Stomach (tissue), 9 donors: ENCODE data around the gene C2orf69. TPM values are rescaled to one million over a fixed set of nuclear protein-coding genes. Genes with fewer than 3 reads are reported as not detected.

Experiments used
- DNase-seq, 2 donors: peaks; one replicate each; pipeline versions ENCODE4 v3.0.0 to v3.0.0-alpha.2; 2013 to 2019
- H3K27ac ChIP-seq, 5 donors: fragments of 200-600 bp in 4 of 5; sonication (generic) in 4 of 5; one replicate each; pipeline ENCODE4 v1.5.1; 2013 to 2019; ENCODE audit warnings: mild to moderate bottlenecking in 1 of 5, moderate library complexity in 1 of 5
- H3K27me3 ChIP-seq, 3 donors: fragments of 200-600 bp; sonication (generic); one replicate each; pipeline ENCODE4 v1.5.1; 2017 to 2019; ENCODE audit warnings: mixed run types in 1 of 3
- H3K36me3 ChIP-seq, 4 donors: fragments of 200-600 bp; sonication (generic); 1 replicate in 3 of 4; 2 replicates in 1 of 4; pipeline ENCODE4 v1.5.1; 2016 to 2019
- H3K4me1 ChIP-seq, 4 donors: fragments of 200-600 bp; sonication (generic); one replicate each; pipeline ENCODE4 v1.5.1; 2016 to 2019
- H3K4me3 ChIP-seq, 4 donors: fragments of 200-600 bp; sonication (generic) in 3 of 4; one replicate each; pipeline ENCODE4 v1.5.1; 2016 to 2019; ENCODE audit warnings: mild to moderate bottlenecking in 1 of 4
- H3K9me3 ChIP-seq, 4 donors: fragments of 200-600 bp; sonication (generic); one replicate each; pipeline ENCODE4 v1.5.1; 2016 to 2019
- CTCF ChIP-seq, 7 experiments: fragments of 450-650 bp in 4 of 7; fragments of 200-600 bp in 3 of 7; sonication (generic) in 3 of 7; IDR thresholded peaks; one replicate each; pipeline ENCODE4 v1.5.1; 2016 to 2019; ENCODE audit warnings: antibody characterized with exemption in 7 of 7, control low read depth in 2 of 7, mild to moderate bottlenecking in 1 of 7
- EP300 ChIP-seq: sonication (generic); formaldehyde crosslinking; IDR thresholded peaks from one replicate; pipeline ENCODE4 v1.6.1; 2017; ENCODE audit warnings: antibody characterized with exemption
- POLR2A ChIP-seq, 4 donors: fragments of 450-650 bp; IDR thresholded peaks; one replicate each; pipeline ENCODE4 v1.6.1; 2016; ENCODE audit warnings: antibody characterized with exemption in 4 of 4, control low read depth in 2 of 4, mild to moderate bottlenecking in 1 of 4, moderate library complexity in 1 of 4
- POLR2AphosphoS5 ChIP-seq, 3 donors: sonication (generic); formaldehyde crosslinking; IDR thresholded peaks; one replicate each; pipeline ENCODE4 v1.6.1; 2016; ENCODE audit warnings: antibody characterized with exemption in 3 of 3
- WGBS, 5 donors: extraction: QIAGEN DNeasy Blood & Tissue Kit in 3 of 5; methylation state at CpG; one replicate each; pipeline versions ENCODE4 v1.1.5 to v1.1.7; 2013 to 2018; 5-methylcytosine and 5-hydroxymethylcytosine counted together
- intact Hi-C: fragments of 100-400 bp; cut with DNase I; formaldehyde crosslinking; loops from one replicate; pipeline ENCODE4 v1.15.1; 2023; ENCODE audit warnings: low total_unique reads
- polyA plus RNA-seq, 3 donors: library from polyadenylated mRNA; stranded (reverse); fragments of 200-250 nt; gene quantifications; one replicate each; pipeline ENCODE4 v1.2.3, GENCODE V29; 2013
- total RNA-seq, 5 donors: library from RNA; depleted of rRNA; stranded (reverse); fragments of >200 nt; gene quantifications; one replicate each; pipeline versions ENCODE4 v1.1.0 to v1.2.3, GENCODE V29; 2014 to 2016
- donor health status: healthy with polysubstance abuse.
- donor health status: Bipolar disorder and iron deficiency.
- donor health status: healthy.

The C2orf69 gene
- total and polyA plus RNA-seq, 8 donors: 2.0 to 29.8 (median 7.3) TPM

- H3K27me3 ChIP-seq: no peaks in the 10 kb centered on the region
- no peaks in the 10 kb centered on the region for H3K9me3 ChIP-seq
- H3K4me3 ChIP-seq: no peak overlapping the region
- WGBS, 5 donors: 88 to 93% (median 92%) methylated on average over 5 of the region's 5 CpGs
- intact Hi-C loops: no loop called here
- H3K36me3 ChIP-seq: peaks cover 11 to 42% (median 41%) of the 10 kb centered on the region in 4 donors
- H3K27ac ChIP-seq: no peak overlapping the region
- TF ChIP-seq EP300 (no peak), CTCF (IDR thresholded peaks at IDR 0.05) (no peak), POLR2A (IDR thresholded peaks at IDR 0.05) (no peak)
- DNase-seq: no peak
- peaks cover 11 to 51% (median 23%) of the 10 kb centered on the region in 4 donors for H3K4me1 ChIP-seq
These were observed 39.3 kb downstream of the C2orf69 start for GRCh38 chr2:199950396-199950795.

GRCh38 chr2:199951023-199951422 is 39.9 kb downstream of the C2orf69 start:
- no peaks in the 10 kb centered on the region for H3K27me3 ChIP-seq
- DNase-seq: no peak
- H3K27ac ChIP-seq: no peak overlapping the region
- H3K36me3 ChIP-seq: peaks cover 11 to 36% (median 35%) of the 10 kb centered on the region in 4 donors
- no peaks in the 10 kb centered on the region for H3K9me3 ChIP-seq
- H3K4me1 ChIP-seq: peaks cover 11 to 47% (median 24%) of the 10 kb centered on the region in 4 donors
- no peak overlapping the region for H3K4me3 ChIP-seq
- intact Hi-C loops: no loop called here
- 24 to 47% (median 45%) methylated on average over 1 of the region's 1 CpG for WGBS, 5 donors
- no peak for TF ChIP-seq EP300
- no peak for TF ChIP-seq CTCF (IDR thresholded peaks at IDR 0.05)
- TF ChIP-seq POLR2A (IDR thresholded peaks at IDR 0.05): no peak
- no peak for TF ChIP-seq POLR2AphosphoS5 (IDR thresholded peaks at IDR 0.05)

GRCh38 chr2:199955007-199955338 is 43.9 kb downstream of the C2orf69 start:
- H3K4me1 ChIP-seq: peaks cover 23 to 71% (median 50%) of the 10 kb centered on the region in 4 donors
- intact Hi-C loops: no loop called here
- DNase-seq: no peak
- H3K4me3 ChIP-seq: peak overlapping the region; percentile 81 to 97 (median 94)
- 0 to 1% (median 0%) methylated on average over 13 of the region's 13 CpGs for WGBS, 5 donors
- H3K9me3 ChIP-seq: no peaks in the 10 kb centered on the region
- peak overlapping the region; percentile 84 to 97 (median 89) for H3K27ac ChIP-seq
- peaks cover 4 to 28% (median 22%) of the 10 kb centered on the region in 4 donors for H3K36me3 ChIP-seq
- TF ChIP-seq POLR2A (IDR thresholded peaks at IDR 0.05) (no peak), POLR2AphosphoS5 (IDR thresholded peaks at IDR 0.05) (no peak), EP300 (no peak), CTCF (IDR thresholded peaks at IDR 0.05) (no peak)
- no peaks in the 10 kb centered on the region for H3K27me3 ChIP-seq

- Histone ChIP-seq H3K27ac (peak within 1 kb of the TSS; percentile 84 to 97 (median 89)), H3K4me3 (peak within 1 kb of the TSS; percentile 81 to 97 (median 94)), H3K4me1 (peaks cover 23 to 71% (median 50%) of the 10 kb centered on the region in 4 donors), H3K27me3 (no peaks in the 10 kb centered on the region), H3K36me3 (peaks cover 4 to 31% (median 24%) of the 10 kb centered on the region in 4 donors), H3K9me3 (no peaks in the 10 kb centered on the region)
- peak; percentile 84 to 94 for DNase-seq
- intact Hi-C loops: no loop called here
- peak in 2 of 7 experiments; percentile 10 to 25 for TF ChIP-seq CTCF (IDR thresholded peaks at IDR 0.05)
- peak; percentile 47 to 89 (median 73) for TF ChIP-seq POLR2AphosphoS5 (IDR thresholded peaks at IDR 0.05)
- no peak for TF ChIP-seq EP300
- peak in 1 of 4 donors; percentile 47 for TF ChIP-seq POLR2A (IDR thresholded peaks at IDR 0.05)
- WGBS, 5 donors: 0 to 1% (median 0%) methylated on average over 23 to 64 of the region's 64 CpGs
These were observed 44.4 kb downstream of the C2orf69 start, which contains the start of the genes MAIP1 and TYW5 for GRCh38 chr2:199955339-199956061. TSS of gene MAIP1 (plus strand) at chr2:199955582. CDS start at chr2:199955799, 217 bp downstream. TSS of gene TYW5 (minus strand) at chr2:199955491. CDS start at chr2:199955470, 21 bp downstream.
